ENCODE results near the gene LIX1.
"Not testable (repeated sequence)": the region's sequence is repeated elsewhere in the genome, so short reads cannot be mapped to it uniquely, and the experiment has no call there.

Gene LIX1

GRCh38 chr5:97141539-97141938, 872 bp downstream of the LIX1 start:
- no peak for DNase-seq (ENCODE audit: low spot score)

GRCh38 chr5:97141031-97141430, 1.4 kb downstream of the LIX1 start:
- DNase-seq (ENCODE audit: low spot score): no peak

- DNase-seq (ENCODE audit: low spot score): not testable (repeated sequence)
These were observed 2.2 kb downstream of the LIX1 start for GRCh38 chr5:97140250-97140649.

GRCh38 chr5:97136475-97136874, 5.9 kb downstream of the LIX1 start:
- no peak for DNase-seq (ENCODE audit: low spot score)

GRCh38 chr5:97135868-97136267, 6.5 kb downstream of the LIX1 start:
- no peak for DNase-seq (ENCODE audit: low spot score)

GRCh38 chr5:97134634-97135033, 7.8 kb downstream of the LIX1 start:
- DNase-seq (ENCODE audit: low spot score): no peak

GRCh38 chr5:97133101-97133500, 9.3 kb downstream of the LIX1 start:
- DNase-seq (ENCODE audit: low spot score): no peak

GRCh38 chr5:97131921-97132320, 10.5 kb downstream of the LIX1 start:
- DNase-seq (ENCODE audit: low spot score): no peak

GRCh38 chr5:97131139-97131710, 11.2 kb downstream of the LIX1 start:
- DNase-seq (ENCODE audit: low spot score): no peak

GRCh38 chr5:97127727-97128126, 14.7 kb downstream of the LIX1 start:
- no peak for DNase-seq (ENCODE audit: low spot score)

- no peak for DNase-seq (ENCODE audit: low spot score)
These were observed 17.2 kb downstream of the LIX1 start for GRCh38 chr5:97125125-97125683.

- no peak for DNase-seq (ENCODE audit: low spot score)
These were observed 18.1 kb downstream of the LIX1 start for GRCh38 chr5:97124335-97124734.

GRCh38 chr5:97121848-97122247, 20.6 kb downstream of the LIX1 start:
- DNase-seq (ENCODE audit: low spot score): no peak

- no peak for DNase-seq (ENCODE audit: low spot score)
These were observed 22.2 kb downstream of the LIX1 start for GRCh38 chr5:97120195-97120594.

GRCh38 chr5:97119007-97119390, 23.4 kb downstream of the LIX1 start:
- no peak for DNase-seq (ENCODE audit: low spot score)

- no peak for DNase-seq (ENCODE audit: low spot score)
These were observed 24.0 kb downstream of the LIX1 start for GRCh38 chr5:97118261-97119006.

GRCh38 chr5:97115932-97116331, 26.5 kb downstream of the LIX1 start:
- no peak for DNase-seq (ENCODE audit: low spot score)

GRCh38 chr5:97112230-97112629, 30.2 kb downstream of the LIX1 start:
- DNase-seq (ENCODE audit: low spot score): no peak

GRCh38 chr5:97111616-97112015, 30.8 kb downstream of the LIX1 start:
- DNase-seq (ENCODE audit: low spot score): no peak

GRCh38 chr5:97111004-97111403, 31.4 kb downstream of the LIX1 start:
- no peak for DNase-seq (ENCODE audit: low spot score)

- no peak for DNase-seq (ENCODE audit: low spot score)
These were observed 35.1 kb downstream of the LIX1 start for GRCh38 chr5:97107318-97107717.

GRCh38 chr5:97106216-97106581, 36.2 kb downstream of the LIX1 start:
- DNase-seq (ENCODE audit: low spot score): no peak

- DNase-seq (ENCODE audit: low spot score): no peak
These were observed 36.8 kb downstream of the LIX1 start for GRCh38 chr5:97105501-97106215.

Data from ecto neural progenitor cell (in vitro differentiated cells).